DMS79 (cell line): ENCODE results near the gene TREML4.
"Not testable (repeated sequence)": the region's sequence is repeated elsewhere in the genome, so short reads cannot be mapped to it uniquely, and the experiment has no call there.

ENCODE experiments used
- DNase-seq: peaks from one replicate; lab custom pipeline; 2025; lab: John Stamatoyannopoulos, UW

The TREML4 gene

GRCh38 chr6:41204156-41204555 lies 24.0 kb upstream of the TREML4 start:
- no peak for DNase-seq

GRCh38 chr6:41208439-41209106 lies 19.6 kb upstream of the TREML4 start:
- DNase-seq, result no peak

GRCh38 chr6:41209547-41210320 lies 18.4 kb upstream of the TREML4 start:
- DNase-seq, result no peak

- no peak for DNase-seq
Observed at GRCh38 chr6:41214559-41215238, 13.4 kb upstream of the TREML4 start.

GRCh38 chr6:41215777-41216176 lies 12.4 kb upstream of the TREML4 start:
- no peak for DNase-seq

- DNase-seq, result no peak
Observed at GRCh38 chr6:41216616-41217015, 11.5 kb upstream of the TREML4 start.

- no peak for DNase-seq
Observed at GRCh38 chr6:41222045-41222444, 6.1 kb upstream of the TREML4 start.

GRCh38 chr6:41222513-41222912 lies 5.6 kb upstream of the TREML4 start:
- no peak for DNase-seq

GRCh38 chr6:41224800-41225199 lies 3.3 kb upstream of the TREML4 start:
- no peak for DNase-seq

GRCh38 chr6:41226752-41227151 lies 1.4 kb upstream of the TREML4 start:
- DNase-seq, result no peak

- DNase-seq, result no peak
Observed at GRCh38 chr6:41228616-41229015, 467 bp downstream of the TREML4 start.

- no peak for DNase-seq
Observed at GRCh38 chr6:41229721-41230120, 1.6 kb downstream of the TREML4 start.

- DNase-seq, result no peak
Observed at GRCh38 chr6:41231246-41231645, 3.1 kb downstream of the TREML4 start.

GRCh38 chr6:41232667-41233066 lies 4.5 kb downstream of the TREML4 start:
- no peak for DNase-seq

GRCh38 chr6:41236276-41236675 lies 8.1 kb downstream of the TREML4 start:
- no peak for DNase-seq

- DNase-seq, result no peak
Observed at GRCh38 chr6:41237128-41237527, 9.0 kb downstream of the TREML4 start.

- DNase-seq, result no peak
Observed at GRCh38 chr6:41239467-41240159, 11.5 kb downstream of the TREML4 start.

GRCh38 chr6:41246529-41246928 lies 18.4 kb downstream of the TREML4 start:
- not testable (repeated sequence) for DNase-seq

GRCh38 chr6:41247288-41247865 lies 19.2 kb downstream of the TREML4 start:
- no peak for DNase-seq

GRCh38 chr6:41247882-41248705 lies 19.9 kb downstream of the TREML4 start:
- no peak for DNase-seq
